Activated naive CD8-positive, alpha-beta T cell (primary cell): Measurements from ENCODE around the gene KCNH4.

Source experiments
- H3K27ac Mint-ChIP-seq: one replicate; pipeline ENCODE4 v1.8.0; 2021; ENCODE audit warnings: mixed read lengths
- H3K27me3 Mint-ChIP-seq: one replicate; pipeline ENCODE4 v1.8.0; 2021; ENCODE audit warnings: mixed read lengths
- H3K36me3 Mint-ChIP-seq: one replicate; pipeline ENCODE4 v1.8.0; 2021; ENCODE audit warnings: mixed read lengths
- H3K4me1 Mint-ChIP-seq: one replicate; pipeline ENCODE4 v1.8.0; 2021; ENCODE audit warnings: low read depth, mixed read lengths
- H3K4me3 Mint-ChIP-seq: one replicate; pipeline ENCODE4 v1.8.0; 2021; ENCODE audit warnings: mild to moderate bottlenecking, mixed read lengths
- H3K9me3 Mint-ChIP-seq: one replicate; pipeline ENCODE4 v1.8.0; 2021; ENCODE audit warnings: low read depth, mixed read lengths

The KCNH4 gene

GRCh38 chr17:42112552-42113176 is 68.3 kb downstream of the KCNH4 start, which contains the start of gene DHX58:
DHX58 (minus strand) TSS chr17:42112714; CDS start chr17:42111892, 822 bp downstream.
- peak within 1 kb of the TSS; percentile 96 for H3K27ac Mint-ChIP-seq
- H3K4me1 Mint-ChIP-seq = peaks cover 41% of the 10 kb centered on the region
- no peaks in the 10 kb centered on the region for H3K9me3 Mint-ChIP-seq
- no peaks in the 10 kb centered on the region for H3K27me3 Mint-ChIP-seq
- H3K4me3 Mint-ChIP-seq = peak within 1 kb of the TSS; percentile 87
- H3K36me3 Mint-ChIP-seq = peaks cover 4% of the 10 kb centered on the region

- H3K9me3 Mint-ChIP-seq = no peaks in the 10 kb centered on the region
- peaks cover 42% of the 10 kb centered on the region for H3K4me1 Mint-ChIP-seq
- peak overlapping the region; percentile 96 for H3K27ac Mint-ChIP-seq
- H3K36me3 Mint-ChIP-seq = peaks cover 4% of the 10 kb centered on the region
- H3K4me3 Mint-ChIP-seq = peak overlapping the region; percentile 87
- no peaks in the 10 kb centered on the region for H3K27me3 Mint-ChIP-seq
Measured at GRCh38 chr17:42111871-42112551, 68.9 kb downstream of the KCNH4 start.

- peaks cover 2% of the 10 kb centered on the region for H3K36me3 Mint-ChIP-seq
- H3K9me3 Mint-ChIP-seq = no peaks in the 10 kb centered on the region
- H3K4me1 Mint-ChIP-seq = peaks cover 38% of the 10 kb centered on the region
- peak overlapping the region; percentile 87 for H3K4me3 Mint-ChIP-seq
- H3K27ac Mint-ChIP-seq = peak overlapping the region; percentile 96
- no peaks in the 10 kb centered on the region for H3K27me3 Mint-ChIP-seq
Measured at GRCh38 chr17:42111265-42111636, 69.7 kb downstream of the KCNH4 start.

- H3K27me3 Mint-ChIP-seq = no peaks in the 10 kb centered on the region
- H3K27ac Mint-ChIP-seq = peak overlapping the region; percentile 86
- no peaks in the 10 kb centered on the region for H3K9me3 Mint-ChIP-seq
- H3K36me3 Mint-ChIP-seq = peaks cover 2% of the 10 kb centered on the region
- H3K4me3 Mint-ChIP-seq = peak overlapping the region; percentile 63
- H3K4me1 Mint-ChIP-seq = peaks cover 35% of the 10 kb centered on the region
Measured at GRCh38 chr17:42110301-42111264, 70.4 kb downstream of the KCNH4 start.

GRCh38 chr17:42109086-42109485 is 71.9 kb downstream of the KCNH4 start:
- Mint-ChIP-seq H3K9me3 (no peaks in the 10 kb centered on the region), H3K4me3 (no peak overlapping the region), H3K4me1 (peaks cover 35% of the 10 kb centered on the region), H3K27ac (peak overlapping the region; percentile 73), H3K27me3 (no peaks in the 10 kb centered on the region), H3K36me3 (peaks cover 2% of the 10 kb centered on the region)

GRCh38 chr17:42107597-42108576 is 73.1 kb downstream of the KCNH4 start:
- H3K9me3 Mint-ChIP-seq = no peaks in the 10 kb centered on the region
- H3K36me3 Mint-ChIP-seq = peaks cover 2% of the 10 kb centered on the region
- H3K27ac Mint-ChIP-seq = no peak overlapping the region
- H3K4me1 Mint-ChIP-seq = peaks cover 34% of the 10 kb centered on the region
- H3K27me3 Mint-ChIP-seq = no peaks in the 10 kb centered on the region
- H3K4me3 Mint-ChIP-seq = peak overlapping the region; percentile 56

GRCh38 chr17:42107124-42107523 is 73.8 kb downstream of the KCNH4 start:
- Mint-ChIP-seq H3K27me3 (no peaks in the 10 kb centered on the region), H3K9me3 (no peaks in the 10 kb centered on the region), H3K36me3 (peaks cover 2% of the 10 kb centered on the region), H3K4me1 (peaks cover 29% of the 10 kb centered on the region), H3K4me3 (no peak overlapping the region), H3K27ac (no peak overlapping the region)
